PFSK-1 (cell line): Measurements from ENCODE around the gene DDX42.

ENCODE experiments used
- FOXP2 ChIP-seq: optimal IDR thresholded peaks from 2 replicates; pipeline ENCODE3; 2011; ENCODE audit warnings: borderline replicate concordance, control low read depth, inconsistent platforms; ENCODE audit not compliant: insufficient read depth; ENCODE audit errors: extremely low read length, extremely low read depth
- POLR2AphosphoS5 ChIP-seq: IDR thresholded peaks from 2 replicates; pipeline ENCODE4 v1.6.1; 2012; ENCODE audit warnings: low read depth, mild to moderate bottlenecking, control low read depth, low read length, moderate library complexity
- SIN3A ChIP-seq: IDR thresholded peaks from 2 replicates; pipeline ENCODE4 v1.6.1; 2012; ENCODE audit warnings: mild to moderate bottlenecking, low read length, moderate library complexity, borderline replicate concordance; ENCODE audit not compliant: insufficient read depth
- TAF1 ChIP-seq: IDR thresholded peaks from 2 replicates; pipeline ENCODE4 v1.6.1; 2012; ENCODE audit warnings: low read length, control low read depth, borderline replicate concordance; ENCODE audit not compliant: insufficient read depth
- TF ChIP-seq, protein P1 (sequence below), 2 experiments: IDR thresholded peaks; 2 replicates each; pipeline versions ENCODE4 v1.6.1 to v1.8.0; 2011 to 2012; ENCODE audit warnings: low read depth in 2 of 2, low read length in 2 of 2, control low read depth in 1 of 2, inconsistent platforms in 1 of 2, mild to moderate bottlenecking in 1 of 2, moderate library complexity in 1 of 2; ENCODE audit not compliant: insufficient read depth in 1 of 2

DDX42 gene

DNA sequence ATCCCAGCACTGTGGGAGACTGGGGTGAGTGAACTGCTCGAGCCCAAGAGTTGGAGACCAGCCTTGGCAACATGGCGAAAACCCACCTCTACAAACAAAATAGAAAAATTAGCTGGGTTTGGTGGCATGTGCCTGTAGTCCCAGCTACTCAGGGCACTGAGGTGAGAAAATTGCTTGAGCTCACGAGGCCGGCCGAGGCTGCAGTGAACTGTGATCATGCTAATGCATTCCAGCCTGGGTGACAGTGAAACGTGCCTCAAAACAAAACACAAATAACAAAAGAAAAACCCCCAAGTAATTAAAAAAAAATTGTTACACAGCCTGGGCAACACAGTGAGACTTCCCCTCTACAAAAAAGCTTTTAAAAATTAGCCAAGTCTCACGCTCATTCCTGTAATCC lies 5.5 kb upstream of the DDX42 start:
- TF ChIP-seq TAF1: no peak
- no peak for TF ChIP-seq FOXP2
- no peak for TF ChIP-seq SIN3A
- TF ChIP-seq, protein P1, sequence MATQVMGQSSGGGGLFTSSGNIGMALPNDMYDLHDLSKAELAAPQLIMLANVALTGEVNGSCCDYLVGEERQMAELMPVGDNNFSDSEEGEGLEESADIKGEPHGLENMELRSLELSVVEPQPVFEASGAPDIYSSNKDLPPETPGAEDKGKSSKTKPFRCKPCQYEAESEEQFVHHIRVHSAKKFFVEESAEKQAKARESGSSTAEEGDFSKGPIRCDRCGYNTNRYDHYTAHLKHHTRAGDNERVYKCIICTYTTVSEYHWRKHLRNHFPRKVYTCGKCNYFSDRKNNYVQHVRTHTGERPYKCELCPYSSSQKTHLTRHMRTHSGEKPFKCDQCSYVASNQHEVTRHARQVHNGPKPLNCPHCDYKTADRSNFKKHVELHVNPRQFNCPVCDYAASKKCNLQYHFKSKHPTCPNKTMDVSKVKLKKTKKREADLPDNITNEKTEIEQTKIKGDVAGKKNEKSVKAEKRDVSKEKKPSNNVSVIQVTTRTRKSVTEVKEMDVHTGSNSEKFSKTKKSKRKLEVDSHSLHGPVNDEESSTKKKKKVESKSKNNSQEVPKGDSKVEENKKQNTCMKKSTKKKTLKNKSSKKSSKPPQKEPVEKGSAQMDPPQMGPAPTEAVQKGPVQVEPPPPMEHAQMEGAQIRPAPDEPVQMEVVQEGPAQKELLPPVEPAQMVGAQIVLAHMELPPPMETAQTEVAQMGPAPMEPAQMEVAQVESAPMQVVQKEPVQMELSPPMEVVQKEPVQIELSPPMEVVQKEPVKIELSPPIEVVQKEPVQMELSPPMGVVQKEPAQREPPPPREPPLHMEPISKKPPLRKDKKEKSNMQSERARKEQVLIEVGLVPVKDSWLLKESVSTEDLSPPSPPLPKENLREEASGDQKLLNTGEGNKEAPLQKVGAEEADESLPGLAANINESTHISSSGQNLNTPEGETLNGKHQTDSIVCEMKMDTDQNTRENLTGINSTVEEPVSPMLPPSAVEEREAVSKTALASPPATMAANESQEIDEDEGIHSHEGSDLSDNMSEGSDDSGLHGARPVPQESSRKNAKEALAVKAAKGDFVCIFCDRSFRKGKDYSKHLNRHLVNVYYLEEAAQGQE (IDR thresholded peaks at IDR 0.05; ENCODE audit: insufficient read depth in 1 of 2, low read depth in 2 of 2, low read length in 2 of 2): no peak
- TF ChIP-seq POLR2AphosphoS5: no peak

DNA sequence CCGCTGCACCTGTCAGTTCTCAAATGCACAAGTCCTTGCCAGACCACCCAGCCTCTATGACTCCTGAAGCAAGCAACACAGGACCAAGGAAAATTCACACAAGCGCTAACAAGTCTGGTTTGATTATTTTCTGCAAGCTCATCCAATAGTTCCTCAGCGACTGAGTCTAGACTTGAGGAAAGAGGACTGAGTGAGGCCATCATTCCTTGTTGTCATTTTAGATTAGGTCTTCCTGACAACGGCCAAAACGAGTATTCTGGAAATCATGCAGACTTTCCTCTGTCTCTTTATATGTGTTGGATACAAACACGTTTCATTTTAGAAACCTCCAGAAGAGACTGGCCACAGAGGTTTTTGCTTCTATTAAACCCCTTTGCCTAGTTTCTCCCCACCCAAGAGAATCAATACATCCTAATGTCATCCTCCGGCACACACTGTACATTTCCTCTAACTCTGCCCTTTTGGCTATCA lies 1.1 kb upstream of the DDX42 start:
- no peak for TF ChIP-seq TAF1

DNA sequence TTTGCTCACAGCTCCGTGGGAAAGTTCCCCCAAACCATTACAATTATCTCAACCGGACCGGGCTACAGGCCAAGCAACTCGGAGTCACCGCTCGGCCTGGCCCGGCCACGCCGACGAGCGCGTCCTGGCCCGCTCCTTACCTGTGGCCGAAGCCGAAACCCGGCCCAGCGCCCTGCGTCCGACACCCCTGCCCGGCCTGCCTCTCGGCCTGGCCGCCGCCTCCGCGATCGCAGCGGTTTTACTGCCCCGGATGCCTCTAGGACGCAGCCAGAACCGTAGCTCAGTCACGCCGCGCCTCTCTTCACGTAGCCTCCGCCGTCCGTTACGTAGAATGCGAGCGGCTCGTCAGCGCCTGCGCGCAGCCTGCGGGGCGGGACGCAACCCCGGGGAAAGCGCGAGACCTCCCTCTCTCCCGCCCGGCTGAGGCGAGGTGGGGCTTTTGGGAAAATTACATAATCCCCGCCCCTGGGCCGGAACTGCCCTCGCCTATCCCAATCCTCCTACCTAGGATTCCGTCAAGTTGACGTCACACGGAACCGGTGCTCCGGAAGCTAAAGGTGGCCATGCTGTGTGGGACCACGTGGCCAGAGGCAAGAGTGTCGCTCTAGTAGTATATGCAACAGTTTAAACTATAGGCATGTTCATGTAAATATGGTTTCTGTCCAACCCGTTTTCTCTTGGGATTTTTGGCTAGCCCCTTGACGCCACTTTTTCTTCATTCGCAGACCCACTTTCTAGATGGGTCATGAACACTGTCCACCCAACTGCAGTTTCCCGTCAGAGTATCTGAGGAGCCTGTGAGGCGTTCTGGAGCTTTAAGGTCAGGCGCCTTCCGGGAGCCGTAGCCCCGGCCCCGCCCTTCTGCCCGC lies 464 bp upstream of the DDX42 start, which contains the start of gene CCDC47:
Gene CCDC47, minus strand, starts transcription at position 326 of the 869 bp plus-strand sequence. CDS start 7,422 bp downstream, outside the sequence.
- TF ChIP-seq FOXP2 (peak; percentile 86), TAF1 (peak; percentile 77; the same call in 1 of the 2 replicates), POLR2AphosphoS5 (peak; percentile 75), SIN3A (peak; percentile 91)
- TF ChIP-seq, protein P1 (IDR thresholded peaks at IDR 0.05; ENCODE audit: insufficient read depth in 1 of 2, low read depth in 2 of 2, low read length in 2 of 2): peak in 1 of 2 experiments; percentile 30; a peak in 1 of 4 replicates

DNA sequence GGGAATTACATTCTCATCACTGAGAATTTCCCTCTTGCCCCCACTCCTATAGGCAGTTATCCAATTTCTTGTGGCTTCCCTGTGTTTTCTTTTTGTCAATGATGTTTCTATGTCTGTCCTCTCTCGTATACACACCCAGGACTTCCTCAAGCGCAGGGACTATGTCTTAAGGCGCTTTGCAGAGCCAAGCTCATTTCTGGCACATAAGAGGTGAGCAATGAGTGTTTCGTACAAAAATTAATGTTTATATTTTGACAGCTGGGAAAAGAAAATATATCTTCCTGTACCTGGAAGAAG lies 947 bp downstream of the DDX42 start:
- TF ChIP-seq SIN3A: no peak; the same call in 1 of the 2 replicates

DNA sequence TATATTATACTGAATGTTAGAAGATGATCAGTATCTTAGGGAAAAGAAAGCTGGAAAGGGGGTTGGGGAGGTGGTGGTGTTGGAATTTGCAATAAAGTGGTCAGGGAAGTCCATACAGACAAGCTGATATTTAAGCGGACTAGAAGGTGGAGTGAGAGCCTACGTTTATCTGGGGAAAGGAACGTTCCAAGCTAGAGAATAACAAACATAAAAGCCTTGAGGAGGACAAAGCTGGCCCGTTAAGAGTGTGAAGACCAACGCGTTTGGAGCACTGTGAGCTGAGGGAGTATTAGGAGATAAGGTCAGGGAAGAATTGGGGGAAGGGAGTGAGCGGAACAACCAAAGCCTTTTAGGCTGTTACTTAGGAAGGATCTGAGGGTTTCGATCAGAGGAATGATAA lies 1.4 kb downstream of the DDX42 start:
- TF ChIP-seq, protein P1 (IDR thresholded peaks at IDR 0.05; ENCODE audit: insufficient read depth in 1 of 2, low read depth in 2 of 2, low read length in 2 of 2): no peak
- TF ChIP-seq POLR2AphosphoS5 (no peak), TAF1 (no peak), FOXP2 (no peak), SIN3A (no peak)

DNA sequence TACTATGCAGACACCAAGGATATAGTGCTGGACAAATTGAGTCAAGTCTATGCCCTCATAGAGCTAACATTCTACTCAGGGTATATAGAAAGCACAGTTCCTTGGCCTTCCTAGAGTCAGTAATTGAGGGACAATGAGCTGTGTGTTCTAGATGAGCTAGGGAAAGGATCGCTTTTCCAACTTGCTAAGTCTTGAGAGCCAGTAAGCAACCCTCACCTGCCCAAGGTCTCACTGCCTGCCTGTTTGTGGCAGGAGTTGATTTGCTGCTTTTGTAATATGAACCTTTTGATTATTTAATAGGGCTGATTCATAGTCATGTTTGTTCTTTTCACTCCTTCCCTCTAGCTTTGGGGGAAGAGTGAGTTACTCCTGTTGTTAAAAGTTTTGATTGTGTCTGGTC lies 6.5 kb downstream of the DDX42 start:
- TF ChIP-seq TAF1 (no peak), FOXP2 (no peak), SIN3A (no peak), POLR2AphosphoS5 (no peak)
- TF ChIP-seq, protein P1 (IDR thresholded peaks at IDR 0.05; ENCODE audit: insufficient read depth in 1 of 2, low read depth in 2 of 2, low read length in 2 of 2): no peak
